PC-9 (cell line): Measurements from ENCODE around the gene FAM163A.

Source experiments
- EZH2 ChIP-seq: fragments of 200-600 bp; sonication (generic); IDR thresholded peaks from 2 replicates; pipeline ENCODE4 v1.8.0; 2017; ENCODE audit warnings: antibody characterized with exemption, low read depth
- TF ChIP-seq, protein P1 (sequence below): fragments of 200-600 bp; sonication (generic); conservative IDR thresholded peaks from 2 replicates; pipeline ENCODE4 v1.6.1; 2017; ENCODE audit warnings: mixed run types, antibody characterized with exemption, mild to moderate bottlenecking, moderate library complexity

GRCh38 chr1:179823693-179824092, 80.6 kb downstream of the FAM163A start:
- TF ChIP-seq EZH2 = no peak
- TF ChIP-seq, protein P1, sequence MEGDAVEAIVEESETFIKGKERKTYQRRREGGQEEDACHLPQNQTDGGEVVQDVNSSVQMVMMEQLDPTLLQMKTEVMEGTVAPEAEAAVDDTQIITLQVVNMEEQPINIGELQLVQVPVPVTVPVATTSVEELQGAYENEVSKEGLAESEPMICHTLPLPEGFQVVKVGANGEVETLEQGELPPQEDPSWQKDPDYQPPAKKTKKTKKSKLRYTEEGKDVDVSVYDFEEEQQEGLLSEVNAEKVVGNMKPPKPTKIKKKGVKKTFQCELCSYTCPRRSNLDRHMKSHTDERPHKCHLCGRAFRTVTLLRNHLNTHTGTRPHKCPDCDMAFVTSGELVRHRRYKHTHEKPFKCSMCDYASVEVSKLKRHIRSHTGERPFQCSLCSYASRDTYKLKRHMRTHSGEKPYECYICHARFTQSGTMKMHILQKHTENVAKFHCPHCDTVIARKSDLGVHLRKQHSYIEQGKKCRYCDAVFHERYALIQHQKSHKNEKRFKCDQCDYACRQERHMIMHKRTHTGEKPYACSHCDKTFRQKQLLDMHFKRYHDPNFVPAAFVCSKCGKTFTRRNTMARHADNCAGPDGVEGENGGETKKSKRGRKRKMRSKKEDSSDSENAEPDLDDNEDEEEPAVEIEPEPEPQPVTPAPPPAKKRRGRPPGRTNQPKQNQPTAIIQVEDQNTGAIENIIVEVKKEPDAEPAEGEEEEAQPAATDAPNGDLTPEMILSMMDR = no peak
